GM21737 (cell line): ENCODE measurements around the gene GNB1L.

Experiments used
- ATAC-seq: cut with Tn5 transposase; IDR thresholded peaks from one replicate; pipeline ENCODE4 v1.9.1; 2021; ENCODE audit warnings: mild to moderate bottlenecking, moderate library complexity; ENCODE audit not compliant: unreplicated experiment

The GNB1L gene

GRCh38 chr22:19854778-19855503, at the start of gene GNB1L, which contains the start of gene RTL10:
Gene GNB1L (minus strand): TSS chr22:19854874. CDS start chr22:19821355, 33,519 bp downstream.
Gene RTL10 (minus strand): TSS chr22:19854874. CDS start chr22:19852261, 2,613 bp downstream.
- peak; percentile 84 for ATAC-seq

- no peak for ATAC-seq
Observed at GRCh38 chr22:19904174-19904856, 49.6 kb upstream of the GNB1L start.

GRCh38 chr22:19903513-19903912, 48.8 kb upstream of the GNB1L start:
- no peak for ATAC-seq

GRCh38 chr22:19903031-19903430, 48.4 kb upstream of the GNB1L start:
- ATAC-seq: no peak

- no peak for ATAC-seq
Observed at GRCh38 chr22:19902245-19902715, 47.6 kb upstream of the GNB1L start.

- no peak for ATAC-seq
Observed at GRCh38 chr22:19901577-19902244, 47.0 kb upstream of the GNB1L start.

- no peak for ATAC-seq
Observed at GRCh38 chr22:19900707-19901436, 46.2 kb upstream of the GNB1L start.

GRCh38 chr22:19898831-19899567, 44.3 kb upstream of the GNB1L start:
- ATAC-seq: no peak

- no peak for ATAC-seq
Observed at GRCh38 chr22:19898145-19898544, 43.5 kb upstream of the GNB1L start.

- ATAC-seq: no peak
Observed at GRCh38 chr22:19897726-19898125, 43.1 kb upstream of the GNB1L start.

GRCh38 chr22:19896665-19897355, 42.1 kb upstream of the GNB1L start:
- no peak for ATAC-seq

GRCh38 chr22:19895160-19895849, 40.6 kb upstream of the GNB1L start:
- ATAC-seq: no peak

- ATAC-seq: no peak
Observed at GRCh38 chr22:19893363-19893762, 38.7 kb upstream of the GNB1L start.

GRCh38 chr22:19892925-19893324, 38.3 kb upstream of the GNB1L start:
- no peak for ATAC-seq

GRCh38 chr22:19892257-19892879, 37.7 kb upstream of the GNB1L start:
- ATAC-seq: no peak

- ATAC-seq: no peak
Observed at GRCh38 chr22:19891317-19892256, 36.9 kb upstream of the GNB1L start.

- no peak for ATAC-seq
Observed at GRCh38 chr22:19890502-19891316, 36.0 kb upstream of the GNB1L start.
